ENCODE measurements around the gene EDNRA. TPM values are rescaled to one million over a fixed set of nuclear protein-coding genes. Genes with fewer than 3 reads are reported as not detected.

EDNRA gene
- total RNA-seq, 1 experiment from 2014 or later = 1.4 TPM

GRCh38 chr4:147515220-147515936, 34.5 kb downstream of the EDNRA start:
- no peaks in the 10 kb centered on the region for H3K36me3 ChIP-seq (replicated peaks; ENCODE audit: control insufficient read depth, insufficient read depth, low read length)

GRCh38 chr4:147516133-147516532, 35.2 kb downstream of the EDNRA start:
- DNase-seq = no peak
- H3K27me3 ChIP-seq (ENCODE audit: control insufficient read depth, insufficient read depth, low read length) = no peaks in the 10 kb centered on the region
- no peak overlapping the region for H3K4me3 ChIP-seq (ENCODE audit: insufficient read depth, low read depth, low read length)
- no peaks in the 10 kb centered on the region for H3K36me3 ChIP-seq (replicated peaks; ENCODE audit: control insufficient read depth, insufficient read depth, low read length)

More at GRCh38 chr4:147515220-147515936, 34.5 kb downstream of the EDNRA start:
- no peak overlapping the region for H3K4me3 ChIP-seq (ENCODE audit: insufficient read depth, low read depth, low read length)
- no peak for DNase-seq
- no peaks in the 10 kb centered on the region for H3K27me3 ChIP-seq (ENCODE audit: control insufficient read depth, insufficient read depth, low read length)

- Histone ChIP-seq H3K4me3 (ENCODE audit: insufficient read depth, low read depth, low read length) (no peak overlapping the region), H3K36me3 (replicated peaks; ENCODE audit: control insufficient read depth, insufficient read depth, low read length) (no peaks in the 10 kb centered on the region), H3K27me3 (ENCODE audit: control insufficient read depth, insufficient read depth, low read length) (no peaks in the 10 kb centered on the region)
- DNase-seq = no peak
These were observed 37.2 kb downstream of the EDNRA start for GRCh38 chr4:147518086-147518485.

- Histone ChIP-seq H3K27me3 (ENCODE audit: control insufficient read depth, insufficient read depth, low read length) (no peaks in the 10 kb centered on the region), H3K36me3 (replicated peaks; ENCODE audit: control insufficient read depth, insufficient read depth, low read length) (no peaks in the 10 kb centered on the region), H3K4me3 (ENCODE audit: insufficient read depth, low read depth, low read length) (no peak overlapping the region)
- DNase-seq = peak; percentile 41
These were observed 38.2 kb downstream of the EDNRA start for GRCh38 chr4:147518846-147519767.

- no peak for DNase-seq
- no peaks in the 10 kb centered on the region for H3K27me3 ChIP-seq (ENCODE audit: control insufficient read depth, insufficient read depth, low read length)
These were observed 43.7 kb downstream of the EDNRA start for GRCh38 chr4:147524601-147525000.

GRCh38 chr4:147525494-147526271, 44.8 kb downstream of the EDNRA start:
- H3K4me3 ChIP-seq (ENCODE audit: insufficient read depth, low read depth, low read length) = no peak overlapping the region
- H3K27me3 ChIP-seq (ENCODE audit: control insufficient read depth, insufficient read depth, low read length) = no peaks in the 10 kb centered on the region
- no peaks in the 10 kb centered on the region for H3K36me3 ChIP-seq (replicated peaks; ENCODE audit: control insufficient read depth, insufficient read depth, low read length)
- DNase-seq = no peak

More at GRCh38 chr4:147524601-147525000, 43.7 kb downstream of the EDNRA start:
- Histone ChIP-seq H3K4me3 (ENCODE audit: insufficient read depth, low read depth, low read length) (no peak overlapping the region), H3K36me3 (replicated peaks; ENCODE audit: control insufficient read depth, insufficient read depth, low read length) (no peaks in the 10 kb centered on the region)

GRCh38 chr4:147526272-147526654, 45.4 kb downstream of the EDNRA start:
- peak; percentile 37 for DNase-seq
- Histone ChIP-seq H3K27me3 (ENCODE audit: control insufficient read depth, insufficient read depth, low read length) (no peaks in the 10 kb centered on the region), H3K36me3 (replicated peaks; ENCODE audit: control insufficient read depth, insufficient read depth, low read length) (no peaks in the 10 kb centered on the region), H3K4me3 (ENCODE audit: insufficient read depth, low read depth, low read length) (no peak overlapping the region)

- Histone ChIP-seq H3K27me3 (ENCODE audit: control insufficient read depth, insufficient read depth, low read length) (no peaks in the 10 kb centered on the region), H3K36me3 (replicated peaks; ENCODE audit: control insufficient read depth, insufficient read depth, low read length) (no peaks in the 10 kb centered on the region), H3K4me3 (ENCODE audit: insufficient read depth, low read depth, low read length) (no peak overlapping the region)
- no peak for DNase-seq
These were observed 47.2 kb downstream of the EDNRA start for GRCh38 chr4:147528054-147528453.

GRCh38 chr4:147530134-147530533, 49.2 kb downstream of the EDNRA start:
- H3K36me3 ChIP-seq (replicated peaks; ENCODE audit: control insufficient read depth, insufficient read depth, low read length) = no peaks in the 10 kb centered on the region
- DNase-seq = no peak
- no peak overlapping the region for H3K4me3 ChIP-seq (ENCODE audit: insufficient read depth, low read depth, low read length)
- no peaks in the 10 kb centered on the region for H3K27me3 ChIP-seq (ENCODE audit: control insufficient read depth, insufficient read depth, low read length)

- no peaks in the 10 kb centered on the region for H3K36me3 ChIP-seq (replicated peaks; ENCODE audit: control insufficient read depth, insufficient read depth, low read length)
- H3K27me3 ChIP-seq (ENCODE audit: control insufficient read depth, insufficient read depth, low read length) = no peaks in the 10 kb centered on the region
- H3K4me3 ChIP-seq (ENCODE audit: insufficient read depth, low read depth, low read length) = no peak overlapping the region
- DNase-seq = no peak
These were observed 49.8 kb downstream of the EDNRA start for GRCh38 chr4:147530723-147531122.

- DNase-seq = no peak
- H3K4me3 ChIP-seq (ENCODE audit: insufficient read depth, low read depth, low read length) = no peak overlapping the region
- H3K27me3 ChIP-seq (ENCODE audit: control insufficient read depth, insufficient read depth, low read length) = no peaks in the 10 kb centered on the region
- no peaks in the 10 kb centered on the region for H3K36me3 ChIP-seq (replicated peaks; ENCODE audit: control insufficient read depth, insufficient read depth, low read length)
These were observed 52.0 kb downstream of the EDNRA start for GRCh38 chr4:147532896-147533295.

- H3K27me3 ChIP-seq (ENCODE audit: control insufficient read depth, insufficient read depth, low read length) = no peaks in the 10 kb centered on the region
- no peak for DNase-seq
- no peaks in the 10 kb centered on the region for H3K36me3 ChIP-seq (replicated peaks; ENCODE audit: control insufficient read depth, insufficient read depth, low read length)
- no peak overlapping the region for H3K4me3 ChIP-seq (ENCODE audit: insufficient read depth, low read depth, low read length)
These were observed 52.4 kb downstream of the EDNRA start for GRCh38 chr4:147533331-147533730.

- Histone ChIP-seq H3K27me3 (ENCODE audit: control insufficient read depth, insufficient read depth, low read length) (no peaks in the 10 kb centered on the region), H3K4me3 (ENCODE audit: insufficient read depth, low read depth, low read length) (no peak overlapping the region), H3K36me3 (replicated peaks; ENCODE audit: control insufficient read depth, insufficient read depth, low read length) (no peaks in the 10 kb centered on the region)
- peak; percentile 14 for DNase-seq
These were observed 54.2 kb downstream of the EDNRA start for GRCh38 chr4:147535124-147535523.

GRCh38 chr4:147538711-147539110, 57.8 kb downstream of the EDNRA start:
- DNase-seq = no peak
- H3K27me3 ChIP-seq (ENCODE audit: control insufficient read depth, insufficient read depth, low read length) = no peaks in the 10 kb centered on the region
- H3K36me3 ChIP-seq (replicated peaks; ENCODE audit: control insufficient read depth, insufficient read depth, low read length) = no peaks in the 10 kb centered on the region
- H3K4me3 ChIP-seq (ENCODE audit: insufficient read depth, low read depth, low read length) = no peak overlapping the region

All from H7 (cell line).